ENCODE results near the gene AVP.

The AVP gene

DNA sequence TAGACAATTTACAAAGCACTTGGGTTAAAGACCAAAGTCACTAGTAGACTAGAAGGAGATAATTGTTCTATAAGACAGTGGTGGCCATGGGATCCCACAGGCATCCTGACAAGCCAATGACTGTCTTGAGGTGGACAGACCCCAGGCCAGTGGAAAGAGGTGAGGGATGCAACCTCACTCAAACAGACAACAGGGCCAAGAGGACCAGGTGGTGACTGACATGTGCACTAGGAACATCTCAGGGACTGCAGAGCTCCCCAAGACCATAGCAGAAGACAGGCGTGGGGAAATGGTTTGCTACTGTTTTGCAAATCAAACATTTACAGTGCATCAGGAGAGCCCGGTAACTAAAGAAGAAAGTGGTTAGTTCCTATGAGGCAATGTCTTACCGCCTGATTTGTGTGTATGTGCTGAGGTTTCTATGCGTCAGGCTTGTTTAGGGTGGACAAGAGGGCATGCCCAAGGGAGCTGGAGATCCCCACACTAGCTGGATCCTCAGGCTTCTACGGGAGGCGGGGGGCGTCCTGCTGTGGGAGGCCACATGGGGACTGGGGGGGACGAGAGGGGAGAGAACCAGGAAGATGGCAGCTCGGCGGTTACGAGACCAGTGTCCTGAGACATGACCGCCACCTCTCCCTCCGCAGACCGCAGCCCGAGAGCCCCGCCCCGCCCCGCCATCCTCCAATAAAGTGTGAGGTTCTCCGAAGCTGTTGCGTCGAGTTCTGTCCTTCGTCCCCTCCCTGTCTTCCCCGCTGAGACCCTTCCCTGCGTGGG, 39.3 kb downstream of the AVP start:
- DNase-seq (ENCODE audit: low read depth) = no peak
- TF ChIP-seq, protein P1, sequence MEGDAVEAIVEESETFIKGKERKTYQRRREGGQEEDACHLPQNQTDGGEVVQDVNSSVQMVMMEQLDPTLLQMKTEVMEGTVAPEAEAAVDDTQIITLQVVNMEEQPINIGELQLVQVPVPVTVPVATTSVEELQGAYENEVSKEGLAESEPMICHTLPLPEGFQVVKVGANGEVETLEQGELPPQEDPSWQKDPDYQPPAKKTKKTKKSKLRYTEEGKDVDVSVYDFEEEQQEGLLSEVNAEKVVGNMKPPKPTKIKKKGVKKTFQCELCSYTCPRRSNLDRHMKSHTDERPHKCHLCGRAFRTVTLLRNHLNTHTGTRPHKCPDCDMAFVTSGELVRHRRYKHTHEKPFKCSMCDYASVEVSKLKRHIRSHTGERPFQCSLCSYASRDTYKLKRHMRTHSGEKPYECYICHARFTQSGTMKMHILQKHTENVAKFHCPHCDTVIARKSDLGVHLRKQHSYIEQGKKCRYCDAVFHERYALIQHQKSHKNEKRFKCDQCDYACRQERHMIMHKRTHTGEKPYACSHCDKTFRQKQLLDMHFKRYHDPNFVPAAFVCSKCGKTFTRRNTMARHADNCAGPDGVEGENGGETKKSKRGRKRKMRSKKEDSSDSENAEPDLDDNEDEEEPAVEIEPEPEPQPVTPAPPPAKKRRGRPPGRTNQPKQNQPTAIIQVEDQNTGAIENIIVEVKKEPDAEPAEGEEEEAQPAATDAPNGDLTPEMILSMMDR (IDR thresholded peaks at IDR 0.05; ENCODE audit: low read depth, low read length, missing control alignments) = no peak
- peak overlapping the region; percentile 68 for H3K4me3 ChIP-seq (ENCODE audit: low read depth, low read length)

DNA sequence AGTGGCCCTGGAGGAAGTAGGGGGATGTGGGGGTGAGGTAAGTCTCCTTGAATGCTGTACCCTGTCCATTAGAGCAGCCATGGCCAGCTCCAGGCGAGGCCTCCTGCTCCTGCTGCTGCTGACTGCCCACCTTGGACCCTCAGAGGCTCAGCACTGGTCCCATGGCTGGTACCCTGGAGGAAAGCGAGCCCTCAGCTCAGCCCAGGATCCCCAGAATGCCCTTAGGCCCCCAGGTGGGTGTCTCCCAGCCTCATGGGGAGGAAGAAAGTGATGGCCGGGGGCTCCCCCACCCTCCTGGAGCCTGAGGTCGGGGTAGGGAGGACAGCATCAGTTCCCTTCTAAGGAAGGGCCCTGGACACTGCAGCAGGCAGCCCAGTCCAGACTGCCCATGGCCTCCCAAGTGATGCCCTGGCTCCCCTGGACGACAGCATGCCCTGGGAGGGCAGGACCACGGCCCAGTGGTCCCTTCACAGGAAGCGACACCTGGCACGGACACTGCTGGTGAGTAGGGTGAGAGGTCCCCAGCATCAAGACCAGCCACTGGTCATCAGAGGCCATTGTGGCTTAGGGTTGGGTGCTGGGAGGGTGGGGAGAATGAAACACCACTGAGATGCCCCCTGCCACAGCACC, 40.1 kb downstream of the AVP start:
- DNase-seq (ENCODE audit: low read depth) = no peak
- no peak overlapping the region for H3K4me3 ChIP-seq (ENCODE audit: low read depth, low read length)
- TF ChIP-seq, protein P1 (IDR thresholded peaks at IDR 0.05; ENCODE audit: low read depth, low read length, missing control alignments) = no peak

GRCh38 chr20:3043322-3043721, 41.2 kb downstream of the AVP start, which contains the start of gene GNRH2:
TSS of gene GNRH2 (plus strand) at chr20:3043622. CDS start at chr20:3044415, 793 bp downstream.
- no peak within 1 kb of the TSS for H3K4me3 ChIP-seq (ENCODE audit: low read depth, low read length)
- TF ChIP-seq, protein P1 (IDR thresholded peaks at IDR 0.05; ENCODE audit: low read depth, low read length, missing control alignments) = no peak
- DNase-seq (ENCODE audit: low read depth) = no peak

GRCh38 chr20:3042625-3043024, 41.9 kb downstream of the AVP start:
- DNase-seq (ENCODE audit: low read depth) = no peak
- TF ChIP-seq, protein P1 (IDR thresholded peaks at IDR 0.05; ENCODE audit: low read depth, low read length, missing control alignments) = no peak

DNA sequence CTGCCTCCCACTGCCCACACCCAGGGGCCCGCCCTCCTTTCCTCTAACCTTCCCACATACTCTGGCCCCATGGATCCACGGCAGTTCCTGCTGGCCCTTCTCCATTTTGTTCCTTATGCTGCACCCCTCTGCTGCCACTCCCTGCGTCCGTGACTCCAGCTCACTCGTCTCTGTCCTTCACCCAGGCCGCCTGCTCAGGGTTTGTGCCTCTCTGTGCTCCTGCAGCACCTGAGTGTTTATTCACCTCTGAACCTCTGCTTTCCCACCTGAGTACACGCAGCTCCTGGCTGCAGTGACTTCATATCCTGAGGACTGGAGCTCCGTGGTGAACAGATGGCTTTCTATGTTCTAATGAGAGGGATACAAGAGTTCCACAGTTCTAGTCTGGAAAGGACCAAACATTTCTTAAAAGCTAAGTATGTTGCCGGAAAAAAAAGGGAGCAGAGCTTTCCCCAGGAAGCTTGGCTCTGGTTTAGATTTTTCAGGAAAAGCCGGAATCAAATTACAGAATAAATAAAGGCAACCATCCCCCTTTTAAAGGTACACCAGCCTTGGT, 42.6 kb downstream of the AVP start:
- DNase-seq (ENCODE audit: low read depth) = no peak
- H3K4me3 ChIP-seq (ENCODE audit: low read depth, low read length) = no peak overlapping the region
- TF ChIP-seq, protein P1 (IDR thresholded peaks at IDR 0.05; ENCODE audit: low read depth, low read length, missing control alignments) = no peak

More at GRCh38 chr20:3042625-3043024, 41.9 kb downstream of the AVP start:
- no peak overlapping the region for H3K4me3 ChIP-seq (ENCODE audit: low read depth, low read length)

DNA sequence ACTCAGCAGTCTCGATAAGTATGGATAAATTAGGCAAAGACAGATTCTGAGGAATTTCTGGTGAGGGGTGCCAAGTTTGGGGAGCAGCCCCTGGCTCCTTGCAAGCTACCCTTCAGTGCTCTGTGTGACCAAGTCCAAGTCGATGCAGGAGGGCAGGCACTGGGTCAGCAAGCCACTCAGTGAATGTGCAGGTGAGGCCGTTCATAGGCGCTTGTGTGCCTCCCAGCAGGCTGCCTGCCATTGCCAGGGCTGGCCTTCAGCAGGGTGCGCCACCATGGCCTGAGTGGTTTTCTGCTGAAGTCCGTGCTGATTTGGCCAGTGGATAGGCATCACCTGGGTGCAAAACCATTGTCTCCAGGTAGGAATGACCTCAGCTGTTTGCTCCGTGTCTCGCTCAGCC, 44.4 kb downstream of the AVP start:
- no peak overlapping the region for H3K4me3 ChIP-seq (ENCODE audit: low read depth, low read length)
- DNase-seq (ENCODE audit: low read depth) = no peak
- TF ChIP-seq, protein P1 (IDR thresholded peaks at IDR 0.05; ENCODE audit: low read depth, low read length, missing control alignments) = no peak
